ENCODE results near the gene FBXO41.

FBXO41 gene

GRCh38 chr2:73255007-73255644, 29.2 kb downstream of the FBXO41 start:
- Histone ChIP-seq H3K9me3 (no peaks in the 10 kb centered on the region), H3K27me3 (no peaks in the 10 kb centered on the region), H3K27ac (no peak overlapping the region), H3K4me1 (ENCODE audit: control insufficient read depth in 1 of 2, insufficient read depth in 1 of 2, low read depth in 1 of 2, low read length in 1 of 2) (no peaks in the 10 kb centered on the region), H3K4me3 (ENCODE audit: low read depth in 1 of 2, low read length in 1 of 2) (no peak overlapping the region), H3K36me3 (peaks cover 52% of the 10 kb centered on the region)
- TF ChIP-seq, protein P1, sequence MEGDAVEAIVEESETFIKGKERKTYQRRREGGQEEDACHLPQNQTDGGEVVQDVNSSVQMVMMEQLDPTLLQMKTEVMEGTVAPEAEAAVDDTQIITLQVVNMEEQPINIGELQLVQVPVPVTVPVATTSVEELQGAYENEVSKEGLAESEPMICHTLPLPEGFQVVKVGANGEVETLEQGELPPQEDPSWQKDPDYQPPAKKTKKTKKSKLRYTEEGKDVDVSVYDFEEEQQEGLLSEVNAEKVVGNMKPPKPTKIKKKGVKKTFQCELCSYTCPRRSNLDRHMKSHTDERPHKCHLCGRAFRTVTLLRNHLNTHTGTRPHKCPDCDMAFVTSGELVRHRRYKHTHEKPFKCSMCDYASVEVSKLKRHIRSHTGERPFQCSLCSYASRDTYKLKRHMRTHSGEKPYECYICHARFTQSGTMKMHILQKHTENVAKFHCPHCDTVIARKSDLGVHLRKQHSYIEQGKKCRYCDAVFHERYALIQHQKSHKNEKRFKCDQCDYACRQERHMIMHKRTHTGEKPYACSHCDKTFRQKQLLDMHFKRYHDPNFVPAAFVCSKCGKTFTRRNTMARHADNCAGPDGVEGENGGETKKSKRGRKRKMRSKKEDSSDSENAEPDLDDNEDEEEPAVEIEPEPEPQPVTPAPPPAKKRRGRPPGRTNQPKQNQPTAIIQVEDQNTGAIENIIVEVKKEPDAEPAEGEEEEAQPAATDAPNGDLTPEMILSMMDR (IDR thresholded peaks at IDR 0.05) = no peak

DNA sequence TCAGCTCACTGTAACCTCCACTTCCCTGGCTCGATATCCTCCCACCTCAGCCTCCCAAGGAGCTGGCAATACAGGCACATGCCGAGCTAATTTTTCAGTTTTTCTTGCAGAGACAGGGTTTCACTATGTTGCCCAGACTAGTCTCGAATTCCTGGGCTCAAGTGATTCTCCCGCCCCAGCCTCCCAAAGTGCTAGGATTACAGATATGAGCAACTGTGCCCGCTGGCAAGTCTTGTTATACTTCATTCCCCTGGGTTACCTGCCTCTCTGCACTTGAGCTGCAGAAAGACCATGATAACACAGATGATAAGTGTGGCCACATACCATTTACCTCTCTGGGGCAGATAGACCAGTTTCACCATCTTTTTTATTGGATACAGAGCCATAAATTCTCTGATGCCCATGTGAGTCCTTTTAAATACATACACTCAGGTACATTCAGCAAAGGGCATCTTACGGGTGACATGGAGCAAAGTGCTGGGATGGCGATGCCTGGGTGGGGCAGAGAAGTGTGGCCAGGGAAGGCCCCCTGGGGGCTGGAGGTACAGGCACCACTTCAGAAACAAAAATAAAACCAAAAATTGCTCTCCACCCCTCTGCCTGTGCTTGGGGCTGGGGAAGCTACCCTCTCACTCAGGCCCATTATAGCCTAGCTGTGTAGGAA, 29.8 kb downstream of the FBXO41 start:
- Histone ChIP-seq H3K27me3 (no peaks in the 10 kb centered on the region), H3K4me3 (ENCODE audit: low read depth in 1 of 2, low read length in 1 of 2) (no peak overlapping the region), H3K4me1 (ENCODE audit: control insufficient read depth in 1 of 2, insufficient read depth in 1 of 2, low read depth in 1 of 2, low read length in 1 of 2) (no peaks in the 10 kb centered on the region), H3K9me3 (no peaks in the 10 kb centered on the region), H3K36me3 (peaks cover 58% of the 10 kb centered on the region), H3K27ac (no peak overlapping the region)
- TF ChIP-seq, protein P1 (IDR thresholded peaks at IDR 0.05) = no peak

DNA sequence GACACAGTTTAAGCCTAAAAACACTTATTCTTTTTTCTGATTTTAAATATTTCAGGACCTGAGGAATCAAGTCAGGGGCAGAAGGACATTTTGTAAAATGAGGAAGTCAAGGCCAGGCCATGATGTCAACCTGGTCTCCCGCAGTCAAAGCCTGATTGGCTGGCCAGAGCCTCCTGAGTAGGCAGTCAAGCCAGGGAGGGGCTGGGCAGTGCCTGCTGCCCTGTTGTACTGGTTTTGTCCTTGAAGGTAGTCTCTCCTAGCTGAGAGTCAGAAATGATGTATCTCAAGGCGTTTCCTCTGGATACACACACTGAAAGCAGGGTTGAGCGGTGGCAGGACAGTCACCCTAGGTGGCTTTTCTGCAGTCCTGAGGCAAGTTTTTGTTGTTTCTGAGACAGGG, 30.4 kb downstream of the FBXO41 start:
- Histone ChIP-seq H3K36me3 (peaks cover 64% of the 10 kb centered on the region), H3K9me3 (no peaks in the 10 kb centered on the region), H3K4me3 (ENCODE audit: low read depth in 1 of 2, low read length in 1 of 2) (no peak overlapping the region), H3K4me1 (ENCODE audit: control insufficient read depth in 1 of 2, insufficient read depth in 1 of 2, low read depth in 1 of 2, low read length in 1 of 2) (no peaks in the 10 kb centered on the region), H3K27me3 (no peaks in the 10 kb centered on the region), H3K27ac (no peak overlapping the region)
- TF ChIP-seq, protein P1 (IDR thresholded peaks at IDR 0.05) = no peak

DNA sequence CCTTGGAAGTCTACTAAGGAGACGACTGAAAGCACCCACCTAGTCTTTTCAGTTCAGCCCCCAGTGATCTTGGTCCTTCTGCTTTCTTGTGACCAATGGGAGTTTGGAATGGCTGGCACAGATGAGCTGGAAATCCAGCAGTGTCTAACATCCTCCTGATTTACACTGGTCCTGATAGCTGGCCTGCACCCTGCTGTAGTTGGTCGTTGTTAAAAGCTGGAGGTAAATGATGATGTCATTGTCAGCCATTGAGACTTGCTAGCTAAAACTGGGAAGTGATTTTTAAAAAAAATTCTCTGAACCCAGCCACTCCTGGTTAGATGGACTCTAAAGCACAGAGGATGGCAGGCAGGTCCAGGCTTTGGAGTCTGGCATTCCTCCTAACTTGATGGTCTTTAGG, 30.9 kb downstream of the FBXO41 start:
- no peak overlapping the region for H3K27ac ChIP-seq

DNA sequence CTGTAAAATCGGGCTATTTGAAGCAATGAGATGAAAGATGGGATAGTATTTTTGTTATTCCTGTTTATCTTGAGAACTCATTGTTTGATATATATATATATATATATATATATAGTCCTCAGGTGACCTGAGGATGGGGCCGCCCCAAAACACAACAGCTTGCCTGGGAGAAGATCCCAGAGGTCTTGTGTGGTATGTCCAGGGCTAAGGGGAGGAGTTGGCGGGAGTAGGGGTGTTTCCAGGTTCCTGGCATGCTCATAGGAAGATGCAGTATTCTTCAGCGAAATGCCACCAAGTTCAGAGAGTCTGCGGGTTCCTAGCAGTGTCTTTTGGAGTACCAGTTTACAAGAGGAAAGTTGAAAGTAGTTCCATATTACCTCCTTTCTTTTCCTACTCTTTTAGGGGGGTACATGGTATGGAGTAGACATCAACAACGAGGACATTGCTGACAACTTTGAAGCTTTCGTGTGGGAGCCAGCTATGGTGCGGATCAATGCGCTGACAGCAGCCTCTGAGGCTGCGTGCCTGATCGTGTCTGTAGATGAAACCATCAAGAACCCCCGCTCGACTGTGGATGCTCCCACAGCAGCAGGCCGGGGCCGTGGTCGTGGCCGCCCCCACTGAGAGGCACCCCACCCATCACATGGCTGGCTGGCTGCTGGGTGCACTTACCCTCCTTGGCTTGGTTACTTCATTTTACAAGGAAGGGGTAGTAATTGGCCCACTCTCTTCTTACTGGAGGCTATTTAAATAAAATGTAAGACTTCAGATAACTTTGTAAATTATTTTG, 31.8 kb downstream of the FBXO41 start:
- Histone ChIP-seq H3K4me1 (ENCODE audit: control insufficient read depth in 1 of 2, insufficient read depth in 1 of 2, low read depth in 1 of 2, low read length in 1 of 2) (no peaks in the 10 kb centered on the region), H3K4me3 (ENCODE audit: low read depth in 1 of 2, low read length in 1 of 2) (no peak overlapping the region), H3K27me3 (no peaks in the 10 kb centered on the region), H3K9me3 (no peaks in the 10 kb centered on the region), H3K27ac (no peak overlapping the region), H3K36me3 (peaks cover 79% of the 10 kb centered on the region)
- TF ChIP-seq, protein P1 (IDR thresholded peaks at IDR 0.05) = no peak

More for the DNA sequence above, 30.9 kb downstream of the FBXO41 start:
- Histone ChIP-seq H3K27me3 (no peaks in the 10 kb centered on the region), H3K4me3 (ENCODE audit: low read depth in 1 of 2, low read length in 1 of 2) (no peak overlapping the region), H3K9me3 (no peaks in the 10 kb centered on the region), H3K36me3 (peaks cover 69% of the 10 kb centered on the region), H3K4me1 (ENCODE audit: control insufficient read depth in 1 of 2, insufficient read depth in 1 of 2, low read depth in 1 of 2, low read length in 1 of 2) (no peaks in the 10 kb centered on the region)
- TF ChIP-seq, protein P1 (IDR thresholded peaks at IDR 0.05) = no peak
